Liver (tissue), 3 donors: ENCODE results near the gene FGF12.

Source experiments
- GABPA ChIP-seq, 2 donors: IDR thresholded peaks in 1 of 2; conservative IDR thresholded peaks in 1 of 2; 2 replicates each; pipeline ENCODE4 v1.6.1; 2016; ENCODE audit warnings: antibody characterized with exemption in 2 of 2, mild to moderate bottlenecking in 1 of 2, moderate library complexity in 1 of 2
- NR2F2 ChIP-seq: IDR thresholded peaks from 2 replicates; pipeline ENCODE4 v1.6.1; 2016; ENCODE audit warnings: antibody characterized with exemption
- YY1 ChIP-seq: IDR thresholded peaks from 2 replicates; pipeline ENCODE4 v1.6.1; 2016; ENCODE audit warnings: antibody characterized with exemption, mild to moderate bottlenecking
- TF ChIP-seq, protein P1 (sequence below): fragments of 150-350 bp; IDR thresholded peaks from 2 replicates; pipeline ENCODE4 v1.5.1; 2017; ENCODE audit warnings: improper control_type of control experiment, low read depth, low read length; ENCODE audit not compliant: missing input control
- donor health status: healthy.
- donor health status: healthy.

GRCh38 chr3:192655628-192656027, 71.7 kb downstream of the FGF12 start:
- TF ChIP-seq YY1 (no peak), GABPA (IDR thresholded peaks at IDR 0.05 in 1 of 2, conservative IDR thresholded peaks at IDR 0.05 in 1 of 2) (no peak), NR2F2 (no peak)
- TF ChIP-seq, protein P1, sequence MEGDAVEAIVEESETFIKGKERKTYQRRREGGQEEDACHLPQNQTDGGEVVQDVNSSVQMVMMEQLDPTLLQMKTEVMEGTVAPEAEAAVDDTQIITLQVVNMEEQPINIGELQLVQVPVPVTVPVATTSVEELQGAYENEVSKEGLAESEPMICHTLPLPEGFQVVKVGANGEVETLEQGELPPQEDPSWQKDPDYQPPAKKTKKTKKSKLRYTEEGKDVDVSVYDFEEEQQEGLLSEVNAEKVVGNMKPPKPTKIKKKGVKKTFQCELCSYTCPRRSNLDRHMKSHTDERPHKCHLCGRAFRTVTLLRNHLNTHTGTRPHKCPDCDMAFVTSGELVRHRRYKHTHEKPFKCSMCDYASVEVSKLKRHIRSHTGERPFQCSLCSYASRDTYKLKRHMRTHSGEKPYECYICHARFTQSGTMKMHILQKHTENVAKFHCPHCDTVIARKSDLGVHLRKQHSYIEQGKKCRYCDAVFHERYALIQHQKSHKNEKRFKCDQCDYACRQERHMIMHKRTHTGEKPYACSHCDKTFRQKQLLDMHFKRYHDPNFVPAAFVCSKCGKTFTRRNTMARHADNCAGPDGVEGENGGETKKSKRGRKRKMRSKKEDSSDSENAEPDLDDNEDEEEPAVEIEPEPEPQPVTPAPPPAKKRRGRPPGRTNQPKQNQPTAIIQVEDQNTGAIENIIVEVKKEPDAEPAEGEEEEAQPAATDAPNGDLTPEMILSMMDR = no peak
